Activated CD4-positive, alpha-beta memory T cell treated with anti-CD3 and anti-CD28 coated beads for 36 hours (primary cell): ENCODE measurements around the gene EEF1E1. TPM values are rescaled to one million over a fixed set of nuclear protein-coding genes. Genes with fewer than 3 reads are reported as not detected.

ENCODE experiments used
- CTCF ChIA-PET: fragments of 350-600 bp; sonication (Branson Sonifier 250); formaldehyde crosslinking; loops from one replicate; lab custom pipeline; 2021; ENCODE audit warnings: antibody characterized with exemption, inconsistent platforms; lab: Charles Lee
- POLR2A ChIA-PET: fragments of 350-600 bp; sonication (Branson Sonifier 250); formaldehyde crosslinking; loops from one replicate; lab custom pipeline; 2021; ENCODE audit warnings: antibody characterized with exemption; lab: Charles Lee
- DNase-seq: peaks from one replicate; pipeline ENCODE4 v3.0.0-alpha.2; 2020
- H3K27ac Mint-ChIP-seq: one replicate; pipeline ENCODE4 v1.8.0; 2021; ENCODE audit warnings: mixed read lengths
- H3K27me3 Mint-ChIP-seq: one replicate; pipeline ENCODE4 v1.8.0; 2021; ENCODE audit warnings: mixed read lengths
- H3K36me3 Mint-ChIP-seq: one replicate; pipeline ENCODE4 v1.8.0; 2021; ENCODE audit warnings: mixed read lengths
- H3K4me1 Mint-ChIP-seq: one replicate; pipeline ENCODE4 v1.8.0; 2021; ENCODE audit warnings: low read depth, mixed read lengths
- H3K4me3 Mint-ChIP-seq: one replicate; pipeline ENCODE4 v1.8.0; 2021; ENCODE audit warnings: mild to moderate bottlenecking, mixed read lengths
- H3K9me3 Mint-ChIP-seq: one replicate; pipeline ENCODE4 v1.8.0; 2021; ENCODE audit warnings: mixed read lengths
- intact Hi-C: fragments of 100-400 bp; cut with micrococcal nuclease; formaldehyde crosslinking; loops from one replicate; pipeline ENCODE4 v1.15.1; 2023
- total RNA-seq, 2 experiments: library from RNA; stranded (reverse); gene quantifications; one replicate each; pipeline ENCODE4 v1.2.3, GENCODE V29; 2021

Gene EEF1E1
- total RNA-seq, 2 experiments from 2014 or later, result 60.9 to 62.5 TPM

- no peak overlapping the region for H3K27ac Mint-ChIP-seq
Measured at GRCh38 chr6:8113131-8113654, 10.8 kb upstream of the EEF1E1 start.

DNA sequence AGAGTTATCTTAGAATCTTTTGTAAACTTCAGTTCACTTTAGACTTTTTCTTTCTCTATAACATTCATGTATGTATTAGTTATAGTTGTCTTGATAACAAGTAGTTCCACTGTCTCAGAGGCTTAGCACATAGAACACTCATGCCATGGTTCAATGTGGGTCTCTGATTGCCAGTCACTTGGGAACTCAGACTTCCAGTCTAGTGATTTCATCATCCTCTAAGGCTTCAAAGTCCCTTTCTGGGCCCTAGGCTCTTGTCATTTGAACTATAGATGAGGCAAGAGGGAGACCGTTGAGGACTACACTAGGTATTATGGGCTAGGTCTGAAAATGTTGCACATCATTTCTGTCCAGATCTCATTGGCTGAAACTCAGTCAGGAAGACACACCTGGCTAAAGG, 8.4 kb upstream of the EEF1E1 start:
- Mint-ChIP-seq H3K4me1 (no peaks in the 10 kb centered on the region), H3K9me3 (peaks cover 2% of the 10 kb centered on the region), H3K36me3 (no peaks in the 10 kb centered on the region), H3K27me3 (peaks cover 23% of the 10 kb centered on the region), H3K27ac (no peak overlapping the region), H3K4me3 (no peak overlapping the region)
- POLR2A ChIA-PET, result no interaction called here
- DNase-seq, result no peak
- intact Hi-C loops, result no loop called here
- CTCF ChIA-PET, result no interaction called here

More at GRCh38 chr6:8113131-8113654, 10.8 kb upstream of the EEF1E1 start:
- peaks cover 5% of the 10 kb centered on the region for H3K9me3 Mint-ChIP-seq
- H3K4me3 Mint-ChIP-seq, result no peak overlapping the region
- intact Hi-C loops, result no loop called here
- no peaks in the 10 kb centered on the region for H3K4me1 Mint-ChIP-seq
- ChIA-PET CTCF (no interaction called here), POLR2A (interaction anchor here (0.6 kb wide), 1 partner anchor 105 kb away, joined by 3 read pairs; no protein-coding TSS in a partner anchor)
- peaks cover 8% of the 10 kb centered on the region for H3K27me3 Mint-ChIP-seq
- no peaks in the 10 kb centered on the region for H3K36me3 Mint-ChIP-seq
- DNase-seq, result no peak

- Mint-ChIP-seq H3K4me3 (no peak overlapping the region), H3K27ac (no peak overlapping the region), H3K4me1 (no peaks in the 10 kb centered on the region), H3K36me3 (no peaks in the 10 kb centered on the region), H3K27me3 (peaks cover 23% of the 10 kb centered on the region), H3K9me3 (no peaks in the 10 kb centered on the region)
- no peak for DNase-seq
- CTCF ChIA-PET, result no interaction called here
- POLR2A ChIA-PET, result no interaction called here
- intact Hi-C loops, result no loop called here
Measured at GRCh38 chr6:8110117-8110721, 7.9 kb upstream of the EEF1E1 start.

DNA sequence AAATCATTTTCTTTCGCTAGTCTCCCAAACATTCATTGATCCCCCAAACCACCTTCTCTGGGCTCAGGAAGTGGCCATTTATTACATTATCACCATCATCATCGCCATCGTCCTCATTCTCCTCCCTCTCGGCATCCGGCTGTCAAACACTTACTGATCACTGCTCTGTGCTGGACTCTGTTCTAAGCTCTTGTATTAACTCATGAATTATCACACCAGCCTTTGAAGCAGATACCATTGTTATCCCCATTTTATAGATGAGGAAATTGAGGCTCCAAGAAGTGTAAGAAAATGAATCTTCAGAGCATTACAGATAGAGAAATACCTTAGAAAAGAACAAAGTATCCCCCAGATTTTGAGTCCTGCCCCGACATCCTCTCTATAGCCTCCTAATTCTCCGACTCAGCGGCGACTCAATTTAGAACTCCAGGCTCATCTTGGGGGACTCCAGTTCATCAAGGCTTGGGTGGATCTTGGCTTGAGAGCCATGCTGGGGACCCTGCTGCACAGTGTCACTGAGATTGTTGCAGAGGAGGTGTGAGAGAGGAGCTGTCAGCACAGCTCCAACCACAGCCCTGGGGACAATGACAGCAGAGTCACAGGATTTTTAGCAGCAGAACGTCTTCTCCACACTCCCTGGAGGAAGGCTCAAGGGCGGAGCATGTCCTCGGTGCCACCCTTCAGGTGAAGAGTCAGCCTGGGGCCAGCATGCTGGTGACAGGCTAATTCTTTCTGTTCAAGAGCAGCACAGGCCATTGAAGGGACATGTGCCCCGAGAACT, 6.6 kb upstream of the EEF1E1 start:
- DNase-seq, result no peak
- POLR2A ChIA-PET, result no interaction called here
- no peaks in the 10 kb centered on the region for H3K4me1 Mint-ChIP-seq
- no peaks in the 10 kb centered on the region for H3K9me3 Mint-ChIP-seq
- CTCF ChIA-PET, result no interaction called here
- intact Hi-C loops, result no loop called here
- H3K27ac Mint-ChIP-seq, result no peak overlapping the region
- no peaks in the 10 kb centered on the region for H3K36me3 Mint-ChIP-seq
- H3K27me3 Mint-ChIP-seq, result peaks cover 23% of the 10 kb centered on the region
- no peak overlapping the region for H3K4me3 Mint-ChIP-seq

DNA sequence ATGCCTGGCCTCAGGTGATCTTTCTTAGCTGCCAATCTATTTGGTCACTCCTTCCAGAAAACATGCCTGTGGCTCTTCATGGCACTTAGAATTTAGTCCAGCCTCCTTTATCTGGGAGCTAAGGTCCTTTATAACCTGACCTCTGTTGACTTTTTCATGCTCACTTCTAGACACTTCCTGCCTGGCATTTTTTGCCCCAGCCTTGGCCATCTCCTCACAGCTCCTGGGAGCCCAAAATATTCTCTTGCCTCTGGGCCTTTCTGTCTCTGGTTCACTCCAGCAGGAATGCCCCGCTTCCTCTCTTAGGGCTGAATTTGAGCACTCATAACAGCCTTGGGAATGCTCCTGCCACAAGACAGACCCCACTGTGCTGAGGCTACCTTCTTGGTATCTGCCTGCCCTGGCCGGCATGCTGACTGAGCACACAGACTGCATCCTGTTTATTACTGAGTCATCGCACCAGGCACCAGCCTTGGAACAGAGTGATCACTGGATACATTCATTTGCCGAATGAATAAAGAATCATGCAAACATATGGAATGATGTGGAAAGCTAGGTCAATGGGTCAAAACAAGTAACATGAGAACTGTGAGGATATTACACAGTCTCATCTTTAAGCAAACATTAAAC, 5.8 kb upstream of the EEF1E1 start:
- CTCF ChIA-PET, result no interaction called here
- intact Hi-C loops, result no loop called here
- POLR2A ChIA-PET, result no interaction called here
- H3K4me3 Mint-ChIP-seq, result no peak overlapping the region
- no peaks in the 10 kb centered on the region for H3K36me3 Mint-ChIP-seq
- DNase-seq, result no peak
- peaks cover 23% of the 10 kb centered on the region for H3K27me3 Mint-ChIP-seq
- no peak overlapping the region for H3K27ac Mint-ChIP-seq
- H3K4me1 Mint-ChIP-seq, result no peaks in the 10 kb centered on the region
- no peaks in the 10 kb centered on the region for H3K9me3 Mint-ChIP-seq

DNA sequence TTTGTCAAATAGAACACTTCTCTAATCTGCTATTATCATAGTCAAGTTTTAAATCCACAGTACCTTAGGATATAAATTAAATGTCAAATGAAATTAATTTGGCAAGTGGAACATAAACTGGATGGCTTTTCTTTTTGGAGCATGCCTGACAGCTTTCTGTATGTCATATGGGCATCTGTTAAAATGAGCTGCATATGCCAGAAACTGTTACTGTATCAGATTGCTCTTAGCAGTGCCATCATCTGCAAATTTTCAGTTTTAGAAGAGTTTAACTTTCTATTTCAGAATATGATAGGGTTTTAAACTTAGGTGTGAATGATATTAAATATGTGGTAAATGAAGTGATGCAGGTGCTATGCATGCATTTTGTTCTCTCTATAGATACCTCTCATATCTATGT, 3.4 kb upstream of the EEF1E1 start:
- ChIA-PET POLR2A (no interaction called here), CTCF (interaction anchor here (1.0 kb wide), 1 partner anchor 113 kb away, joined by 4 read pairs; no protein-coding TSS in a partner anchor)
- Mint-ChIP-seq H3K36me3 (peaks cover 5% of the 10 kb centered on the region), H3K4me1 (peaks cover 13% of the 10 kb centered on the region), H3K27me3 (peaks cover 23% of the 10 kb centered on the region), H3K9me3 (no peaks in the 10 kb centered on the region), H3K27ac (no peak overlapping the region), H3K4me3 (no peak overlapping the region)
- intact Hi-C loops, result no loop called here
- DNase-seq, result no peak

GRCh38 chr6:8103726-8104125, 1.4 kb upstream of the EEF1E1 start:
- no peak overlapping the region for H3K27ac Mint-ChIP-seq
- peaks cover 21% of the 10 kb centered on the region for H3K27me3 Mint-ChIP-seq
- CTCF ChIA-PET, result no interaction called here
- H3K9me3 Mint-ChIP-seq, result no peaks in the 10 kb centered on the region
- intact Hi-C loops, result loop anchor here (2.0 kb wide), 1 partner anchor 193 kb away; the partner anchor contains the start of gene TXNDC5
- POLR2A ChIA-PET, result no interaction called here
- peaks cover 28% of the 10 kb centered on the region for H3K4me1 Mint-ChIP-seq
- no peak overlapping the region for H3K4me3 Mint-ChIP-seq
- no peak for DNase-seq
- peaks cover 18% of the 10 kb centered on the region for H3K36me3 Mint-ChIP-seq

- Mint-ChIP-seq H3K36me3 (peaks cover 32% of the 10 kb centered on the region), H3K27me3 (peaks cover 2% of the 10 kb centered on the region), H3K4me1 (peaks cover 35% of the 10 kb centered on the region), H3K9me3 (no peaks in the 10 kb centered on the region), H3K4me3 (peak overlapping the region; percentile 40), H3K27ac (peak overlapping the region; percentile 44)
- DNase-seq, result no peak
- ChIA-PET POLR2A (interaction anchor here (1.2 kb wide), 1 partner anchor 35 kb away, joined by 3 read pairs; no protein-coding TSS in a partner anchor), CTCF (interaction anchor here (1.2 kb wide), 1 partner anchor 119 kb away, joined by 4 read pairs; no protein-coding TSS in a partner anchor)
- intact Hi-C loops, result no loop called here
Measured at GRCh38 chr6:8100159-8100854, 2.0 kb downstream of the EEF1E1 start.

GRCh38 chr6:8090650-8091049, 11.7 kb downstream of the EEF1E1 start:
- ChIA-PET CTCF (no interaction called here), POLR2A (no interaction called here)
- Mint-ChIP-seq H3K4me1 (peaks cover 14% of the 10 kb centered on the region), H3K27me3 (no peaks in the 10 kb centered on the region), H3K9me3 (peaks cover 2% of the 10 kb centered on the region), H3K4me3 (no peak overlapping the region), H3K27ac (no peak overlapping the region), H3K36me3 (peaks cover 70% of the 10 kb centered on the region)
- intact Hi-C loops, result no loop called here
- DNase-seq, result no peak

DNA sequence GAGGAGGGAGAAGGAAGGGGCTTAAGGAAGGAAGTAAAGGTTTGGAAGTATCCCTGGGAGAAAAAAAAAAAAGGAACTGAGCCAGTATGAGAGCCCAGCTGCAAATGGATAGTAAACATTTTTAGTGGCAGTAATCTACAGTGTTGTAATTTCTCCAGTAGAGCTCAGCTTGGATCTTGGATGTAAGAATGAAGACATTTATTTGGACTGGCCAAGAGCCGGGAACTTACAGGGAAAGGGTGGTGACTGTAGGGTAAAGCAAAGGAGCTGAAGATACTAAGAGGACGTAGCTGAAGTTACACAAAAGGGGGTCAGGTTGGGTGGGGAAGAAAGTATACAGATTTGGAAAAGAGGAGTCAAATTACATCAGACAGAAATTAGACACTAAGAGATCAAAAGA, 13.5 kb downstream of the EEF1E1 start:
- intact Hi-C loops, result no loop called here
- CTCF ChIA-PET, result no interaction called here
- Mint-ChIP-seq H3K27ac (no peak overlapping the region), H3K27me3 (no peaks in the 10 kb centered on the region), H3K36me3 (peaks cover 61% of the 10 kb centered on the region), H3K4me1 (peaks cover 14% of the 10 kb centered on the region), H3K4me3 (no peak overlapping the region), H3K9me3 (peaks cover 2% of the 10 kb centered on the region)
- DNase-seq, result no peak
- POLR2A ChIA-PET, result no interaction called here

- H3K27me3 Mint-ChIP-seq, result no peaks in the 10 kb centered on the region
- intact Hi-C loops, result no loop called here
- H3K9me3 Mint-ChIP-seq, result peaks cover 2% of the 10 kb centered on the region
- peaks cover 22% of the 10 kb centered on the region for H3K4me1 Mint-ChIP-seq
- ChIA-PET CTCF (no interaction called here), POLR2A (no interaction called here)
- peaks cover 61% of the 10 kb centered on the region for H3K36me3 Mint-ChIP-seq
- no peak overlapping the region for H3K4me3 Mint-ChIP-seq
- no peak for DNase-seq
- no peak overlapping the region for H3K27ac Mint-ChIP-seq
Measured at GRCh38 chr6:8087870-8088754, 14.2 kb downstream of the EEF1E1 start.
